Lower leg skin (tissue), 3 donors: ENCODE data around the gene BEND7.

Source experiments
- CTCF ChIP-seq, 3 donors: fragments of 450-650 bp; IDR thresholded peaks; one replicate each; pipeline ENCODE4 v1.5.1; 2016; ENCODE audit warnings: antibody characterized with exemption in 3 of 3, mild to moderate bottlenecking in 3 of 3, moderate library complexity in 2 of 3
- POLR2A ChIP-seq, 2 donors: fragments of 450-650 bp; IDR thresholded peaks; one replicate each; pipeline ENCODE4 v1.6.1; 2016 to 2017; ENCODE audit warnings: antibody characterized with exemption in 2 of 2, mild to moderate bottlenecking in 1 of 2, moderate library complexity in 1 of 2

GRCh38 chr10:13458687-13459012, 70.2 kb downstream of the BEND7 start:
- no peak for TF ChIP-seq CTCF (IDR thresholded peaks at IDR 0.05)
- TF ChIP-seq POLR2A (IDR thresholded peaks at IDR 0.05), result no peak
